A673 (cell line): ENCODE data around the gene FXYD4. TPM values are rescaled to one million over a fixed set of nuclear protein-coding genes. Genes with fewer than 3 reads are reported as not detected.

ENCODE experiments used
- BruUV-seq: library from RNA; stranded (reverse); fragments of 400-500 nt; replicated peaks from 2 replicates; lab custom pipeline; 2021; lab: Mats Ljungman, UMichigan
- CTCF ChIA-PET: fragments of 300-600 bp; sonication (Branson Sonifier 250); formaldehyde crosslinking; loops from one replicate; lab custom pipeline; 2022; ENCODE audit warnings: antibody characterized with exemption; lab: Charles Lee
- POLR2A ChIA-PET: fragments of 300-600 bp; sonication (Branson Sonifier 250); formaldehyde crosslinking; loops from one replicate; lab custom pipeline; 2022; ENCODE audit warnings: antibody characterized with exemption; ENCODE audit not compliant: low non-redundant PET; lab: Charles Lee
- DNase-seq: peaks from one replicate; pipeline ENCODE4 v3.0.0-alpha.2; 2015; ENCODE audit warnings: low spot score
- H3K27ac ChIP-seq: fragments of 200-600 bp; sonication (generic); 2 replicates; pipeline ENCODE4 v1.5.1; 2016; ENCODE audit warnings: mixed run types, low read depth, mild to moderate bottlenecking, mixed read lengths, antibody characterized with exemption, low read length; ENCODE audit not compliant: poor library complexity, severe bottlenecking
- H3K27me3 ChIP-seq: fragments of 200-600 bp; sonication (generic); replicated peaks from 2 replicates; pipeline ENCODE4 v1.6.1; 2017; ENCODE audit warnings: mixed run types, low read depth, mild to moderate bottlenecking, mixed read lengths, antibody characterized with exemption, low read length; ENCODE audit not compliant: insufficient read depth, poor library complexity
- H3K36me3 ChIP-seq: fragments of 200-600 bp; sonication (generic); 2 replicates; pipeline ENCODE4 v1.6.1; 2016; ENCODE audit warnings: mixed run types, mild to moderate bottlenecking, mixed read lengths, antibody characterized with exemption, low read length; ENCODE audit not compliant: insufficient read depth, poor library complexity, severe bottlenecking
- H3K4me1 ChIP-seq: fragments of 200-600 bp; sonication (generic); 2 replicates; pipeline ENCODE4 v1.6.1; 2017; ENCODE audit warnings: mixed run types, mild to moderate bottlenecking, mixed read lengths, antibody characterized with exemption, low read length; ENCODE audit not compliant: insufficient read depth, poor library complexity, severe bottlenecking
- H3K4me3 ChIP-seq: fragments of 200-600 bp; sonication (generic); 2 replicates; pipeline ENCODE4 v1.5.1; 2016; ENCODE audit warnings: low read depth, mixed run types, mild to moderate bottlenecking, mixed read lengths, low read length; ENCODE audit not compliant: poor library complexity, severe bottlenecking
- H3K9me3 ChIP-seq: fragments of 200-600 bp; sonication (generic); 2 replicates; pipeline ENCODE4 v1.6.1; 2016; ENCODE audit warnings: mixed run types, low read depth, mild to moderate bottlenecking, mixed read lengths, antibody characterized with exemption, low read length; ENCODE audit not compliant: poor library complexity, severe bottlenecking
- EZH2 ChIP-seq: fragments of 200-600 bp; sonication (generic); IDR thresholded peaks from 2 replicates; pipeline ENCODE4 v1.6.1; 2017; ENCODE audit warnings: borderline replicate concordance, low read depth, mild to moderate bottlenecking, mixed read lengths, antibody characterized with exemption, low read length; ENCODE audit not compliant: poor library complexity, severe bottlenecking
- intact Hi-C: fragments of 100-400 bp; cut with micrococcal nuclease; formaldehyde crosslinking; loops from one replicate; pipeline ENCODE4 v1.10.0; 2022; ENCODE audit not compliant: unreplicated experiment
- total RNA-seq: library from RNA; stranded (reverse); gene quantifications from 2 replicates; pipeline ENCODE4 v1.2.3, GENCODE V29; 2021
- TF ChIP-seq, protein P1 (sequence below): fragments of 300-800, 200-600 bp; sonication (generic); conservative IDR thresholded peaks from 2 replicates; pipeline ENCODE4 v1.5.1; 2017; ENCODE audit warnings: low read depth, mild to moderate bottlenecking, antibody characterized with exemption, low read length, moderate library complexity, mixed read lengths

FXYD4 gene
- total RNA-seq, 1 experiment from 2014 or later = not detected

DNA sequence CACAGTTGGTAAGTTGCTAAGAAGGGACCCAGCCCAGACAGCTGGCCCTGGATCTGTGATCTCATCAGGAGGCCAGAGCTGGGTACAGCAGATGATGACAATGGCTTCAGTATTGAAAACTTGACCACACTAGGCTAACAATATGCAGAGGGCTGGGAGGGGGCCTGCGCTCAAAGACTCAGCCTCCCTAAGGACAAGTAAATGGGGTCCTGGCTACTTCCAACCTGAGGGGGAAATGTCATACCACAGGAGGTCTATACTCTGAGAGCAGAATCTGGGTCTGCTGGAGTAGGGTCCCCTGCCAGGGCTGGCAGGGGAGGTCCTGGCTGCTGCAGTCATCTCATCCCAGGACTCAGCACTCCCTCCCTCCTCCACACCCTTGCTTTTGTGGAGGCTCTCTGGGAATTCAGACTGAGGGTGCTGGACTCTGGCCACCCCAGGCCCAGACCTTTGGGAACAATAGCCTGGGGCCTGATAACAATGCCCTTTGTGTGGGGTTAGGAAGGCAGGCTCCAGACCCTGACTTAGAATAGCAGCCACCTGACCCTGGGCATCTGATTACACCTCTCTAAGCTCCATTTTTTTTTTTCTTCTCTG, 1.4 kb downstream of the FXYD4 start:
- POLR2A ChIA-PET = no interaction called here
- Histone ChIP-seq H3K27me3 (no peaks in the 10 kb centered on the region), H3K9me3 (no peaks in the 10 kb centered on the region), H3K4me1 (no peaks in the 10 kb centered on the region), H3K4me3 (no peak overlapping the region), H3K27ac (no peak overlapping the region), H3K36me3 (no peaks in the 10 kb centered on the region)
- BruUV-seq = no TSS peak
- no peak for TF ChIP-seq EZH2
- TF ChIP-seq, protein P1, sequence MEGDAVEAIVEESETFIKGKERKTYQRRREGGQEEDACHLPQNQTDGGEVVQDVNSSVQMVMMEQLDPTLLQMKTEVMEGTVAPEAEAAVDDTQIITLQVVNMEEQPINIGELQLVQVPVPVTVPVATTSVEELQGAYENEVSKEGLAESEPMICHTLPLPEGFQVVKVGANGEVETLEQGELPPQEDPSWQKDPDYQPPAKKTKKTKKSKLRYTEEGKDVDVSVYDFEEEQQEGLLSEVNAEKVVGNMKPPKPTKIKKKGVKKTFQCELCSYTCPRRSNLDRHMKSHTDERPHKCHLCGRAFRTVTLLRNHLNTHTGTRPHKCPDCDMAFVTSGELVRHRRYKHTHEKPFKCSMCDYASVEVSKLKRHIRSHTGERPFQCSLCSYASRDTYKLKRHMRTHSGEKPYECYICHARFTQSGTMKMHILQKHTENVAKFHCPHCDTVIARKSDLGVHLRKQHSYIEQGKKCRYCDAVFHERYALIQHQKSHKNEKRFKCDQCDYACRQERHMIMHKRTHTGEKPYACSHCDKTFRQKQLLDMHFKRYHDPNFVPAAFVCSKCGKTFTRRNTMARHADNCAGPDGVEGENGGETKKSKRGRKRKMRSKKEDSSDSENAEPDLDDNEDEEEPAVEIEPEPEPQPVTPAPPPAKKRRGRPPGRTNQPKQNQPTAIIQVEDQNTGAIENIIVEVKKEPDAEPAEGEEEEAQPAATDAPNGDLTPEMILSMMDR = no peak
- intact Hi-C loops = no loop called here
- DNase-seq = no peak
- CTCF ChIA-PET = no interaction called here

DNA sequence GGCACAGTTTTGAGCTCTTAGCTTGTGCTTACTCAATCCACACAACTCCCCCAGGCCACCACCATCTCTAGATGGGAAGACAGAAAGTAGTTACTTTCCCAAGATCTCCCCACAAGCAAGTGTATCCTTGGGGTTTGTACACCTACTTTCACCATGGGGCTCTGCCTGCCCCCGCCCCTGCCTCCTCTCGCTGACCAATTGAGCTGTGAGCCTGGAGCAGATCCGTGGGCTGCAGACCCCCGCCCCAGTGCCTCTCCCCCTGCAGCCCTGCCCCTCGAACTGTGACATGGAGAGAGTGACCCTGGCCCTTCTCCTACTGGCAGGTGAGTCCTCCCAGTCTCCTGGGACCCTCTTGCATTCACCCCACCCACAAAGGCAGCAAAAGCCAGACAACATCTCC, 2.0 kb downstream of the FXYD4 start:
- DNase-seq = no peak
- Histone ChIP-seq H3K27ac (no peak overlapping the region), H3K36me3 (no peaks in the 10 kb centered on the region), H3K4me1 (no peaks in the 10 kb centered on the region), H3K9me3 (no peaks in the 10 kb centered on the region), H3K27me3 (no peaks in the 10 kb centered on the region), H3K4me3 (no peak overlapping the region)
- POLR2A ChIA-PET = no interaction called here
- BruUV-seq = no TSS peak
- TF ChIP-seq, protein P1 = no peak
- TF ChIP-seq EZH2 = no peak
- intact Hi-C loops = no loop called here
- CTCF ChIA-PET = no interaction called here

DNA sequence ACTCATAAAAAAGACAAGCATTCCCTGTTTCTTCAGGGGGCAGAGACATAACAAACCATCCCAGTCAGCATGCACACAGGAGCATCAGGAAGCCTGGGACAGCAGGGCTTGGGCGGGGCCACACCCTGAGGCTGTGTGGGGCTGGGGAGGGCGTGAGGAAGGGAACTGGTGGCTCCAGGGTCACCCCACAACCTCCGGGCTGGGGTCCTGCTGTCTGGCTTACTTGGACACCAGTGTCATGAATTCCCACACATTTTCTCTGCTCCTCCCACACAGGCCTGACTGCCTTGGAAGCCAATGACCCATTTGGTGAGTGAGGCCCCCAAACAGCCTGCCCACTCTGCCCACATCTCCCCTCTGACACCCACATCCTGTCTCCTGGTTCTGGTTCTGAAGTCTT, 2.8 kb downstream of the FXYD4 start:
- Histone ChIP-seq H3K9me3 (no peaks in the 10 kb centered on the region), H3K4me1 (no peaks in the 10 kb centered on the region), H3K36me3 (no peaks in the 10 kb centered on the region), H3K27me3 (no peaks in the 10 kb centered on the region), H3K27ac (no peak overlapping the region), H3K4me3 (no peak overlapping the region)
- BruUV-seq = no TSS peak
- ChIA-PET CTCF (no interaction called here), POLR2A (no interaction called here)
- DNase-seq = no peak
- intact Hi-C loops = no loop called here
- no peak for TF ChIP-seq EZH2
- TF ChIP-seq, protein P1 = no peak
